IPS DF 6.9 (cell line): ENCODE data around the gene DPP7.

Experiments used
- DNase-seq: peaks from one replicate; pipeline ENCODE4 v3.0.0-alpha.2; 2013; ENCODE audit warnings: low read depth, low spot score
- H3K27ac ChIP-seq: one replicate; pipeline ENCODE4 v1.5.1; 2013; ENCODE audit warnings: low read length, control low read depth
- H3K27me3 ChIP-seq: 2 replicates; pipeline ENCODE4 v1.6.1; 2013; ENCODE audit warnings: mild to moderate bottlenecking, low read length; ENCODE audit not compliant: control insufficient read depth, insufficient read depth
- H3K36me3 ChIP-seq: 2 replicates; pipeline ENCODE4 v1.6.1; 2013; ENCODE audit warnings: low read length; ENCODE audit not compliant: control insufficient read depth, insufficient read depth
- H3K4me1 ChIP-seq: 2 replicates; pipeline ENCODE4 v1.6.1; 2013; ENCODE audit warnings: low read length; ENCODE audit not compliant: control insufficient read depth, insufficient read depth
- H3K4me3 ChIP-seq: 2 replicates; pipeline ENCODE4 v1.5.1; 2013; ENCODE audit warnings: mild to moderate bottlenecking, low read length
- H3K9me3 ChIP-seq: 2 replicates; pipeline ENCODE4 v1.6.1; 2013; ENCODE audit warnings: low read length, inconsistent platforms; ENCODE audit not compliant: control insufficient read depth, insufficient read depth
- WGBS: extraction: QIAGEN DNeasy Blood & Tissue Kit; methylation state at CpG from one replicate; pipeline ENCODE4 v1.1.7; 2013; ENCODE audit warnings: mixed read lengths, missing lambda C conversion rate; ENCODE audit not compliant: insufficient read length, insufficient coverage; 5-methylcytosine and 5-hydroxymethylcytosine counted together

The DPP7 gene

GRCh38 chr9:137110147-137110910 is 4.2 kb downstream of the DPP7 start:
- Histone ChIP-seq H3K4me3 (no peak overlapping the region), H3K27me3 (peaks cover 7% of the 10 kb centered on the region; the same call in 1 of the 2 replicates), H3K36me3 (peaks cover 10% of the 10 kb centered on the region), H3K27ac (no peak overlapping the region), H3K9me3 (no peaks in the 10 kb centered on the region), H3K4me1 (no peaks in the 10 kb centered on the region; the same call in 1 of the 2 replicates)
- no CpG with 5 or more reads among the region's 38 CpGs for WGBS
- no peak for DNase-seq

GRCh38 chr9:137109250-137110146 is 5.0 kb downstream of the DPP7 start:
- peaks cover 2% of the 10 kb centered on the region; the same call in 1 of the 2 replicates for H3K27me3 ChIP-seq
- H3K9me3 ChIP-seq, result no peaks in the 10 kb centered on the region
- no peak overlapping the region for H3K27ac ChIP-seq
- peaks cover 10% of the 10 kb centered on the region for H3K36me3 ChIP-seq
- no peak overlapping the region for H3K4me3 ChIP-seq
- WGBS, result no CpG with 5 or more reads among the region's 34 CpGs
- DNase-seq, result no peak
- no peaks in the 10 kb centered on the region; the same call in 1 of the 2 replicates for H3K4me1 ChIP-seq

DNA sequence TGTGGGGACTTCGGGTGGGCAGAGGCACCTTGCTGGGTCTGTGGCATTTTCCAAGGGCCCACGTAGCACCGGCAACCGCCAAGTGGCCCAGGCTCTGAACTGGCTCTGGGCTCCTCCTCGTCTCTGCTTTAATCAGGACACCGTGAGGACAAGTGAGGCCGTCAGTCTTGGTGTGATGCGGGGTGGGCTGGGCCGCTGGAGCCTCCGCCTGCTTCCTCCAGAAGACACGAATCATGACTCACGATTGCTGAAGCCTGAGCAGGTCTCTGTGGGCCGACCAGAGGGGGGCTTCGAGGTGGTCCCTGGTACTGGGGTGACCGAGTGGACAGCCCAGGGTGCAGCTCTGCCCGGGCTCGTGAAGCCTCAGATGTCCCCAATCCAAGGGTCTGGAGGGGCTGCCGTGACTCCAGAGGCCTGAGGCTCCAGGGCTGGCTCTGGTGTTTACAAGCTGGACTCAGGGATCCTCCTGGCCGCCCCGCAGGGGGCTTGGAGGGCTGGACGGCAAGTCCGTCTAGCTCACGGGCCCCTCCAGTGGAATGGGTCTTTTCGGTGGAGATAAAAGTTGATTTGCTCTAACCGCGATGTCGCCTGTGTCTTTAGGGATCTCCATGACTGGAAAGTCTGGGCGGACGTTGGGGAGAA is 5.8 kb downstream of the DPP7 start:
- H3K4me3 ChIP-seq, result no peak overlapping the region
- no peaks in the 10 kb centered on the region for H3K9me3 ChIP-seq
- no peak overlapping the region for H3K27ac ChIP-seq
- H3K27me3 ChIP-seq, result peaks cover 2% of the 10 kb centered on the region; the same call in 1 of the 2 replicates
- DNase-seq, result no peak
- peaks cover 12% of the 10 kb centered on the region for H3K36me3 ChIP-seq
- H3K4me1 ChIP-seq, result no peaks in the 10 kb centered on the region; the same call in 1 of the 2 replicates
- no CpG with 5 or more reads among the region's 29 CpGs for WGBS

DNA sequence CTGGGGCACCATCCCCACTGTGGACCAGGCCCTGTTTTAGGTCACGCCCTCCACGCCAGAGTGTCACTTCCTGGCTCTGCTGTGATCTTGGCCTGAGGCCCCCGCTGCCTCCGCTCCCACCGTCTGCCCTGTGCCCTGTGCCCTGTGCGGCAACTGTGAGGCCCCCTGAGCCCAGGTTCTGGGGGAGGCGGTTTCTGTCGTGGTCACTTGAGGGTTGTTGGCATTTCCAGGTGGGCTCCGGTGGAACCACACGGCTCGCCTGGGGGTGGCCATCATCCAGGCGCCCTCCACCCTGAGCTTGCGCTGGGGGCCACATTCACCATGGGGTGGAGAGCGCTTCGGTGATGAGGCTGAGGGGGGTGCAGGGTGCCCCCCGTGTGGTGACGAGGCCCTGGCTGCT is 6.6 kb downstream of the DPP7 start:
- H3K36me3 ChIP-seq, result peaks cover 19% of the 10 kb centered on the region
- no peaks in the 10 kb centered on the region for H3K27me3 ChIP-seq
- no peak overlapping the region for H3K27ac ChIP-seq
- WGBS, result no CpG with 5 or more reads among the region's 17 CpGs
- no peak overlapping the region for H3K4me3 ChIP-seq
- no peaks in the 10 kb centered on the region for H3K9me3 ChIP-seq
- H3K4me1 ChIP-seq, result no peaks in the 10 kb centered on the region
- DNase-seq, result no peak

DNA sequence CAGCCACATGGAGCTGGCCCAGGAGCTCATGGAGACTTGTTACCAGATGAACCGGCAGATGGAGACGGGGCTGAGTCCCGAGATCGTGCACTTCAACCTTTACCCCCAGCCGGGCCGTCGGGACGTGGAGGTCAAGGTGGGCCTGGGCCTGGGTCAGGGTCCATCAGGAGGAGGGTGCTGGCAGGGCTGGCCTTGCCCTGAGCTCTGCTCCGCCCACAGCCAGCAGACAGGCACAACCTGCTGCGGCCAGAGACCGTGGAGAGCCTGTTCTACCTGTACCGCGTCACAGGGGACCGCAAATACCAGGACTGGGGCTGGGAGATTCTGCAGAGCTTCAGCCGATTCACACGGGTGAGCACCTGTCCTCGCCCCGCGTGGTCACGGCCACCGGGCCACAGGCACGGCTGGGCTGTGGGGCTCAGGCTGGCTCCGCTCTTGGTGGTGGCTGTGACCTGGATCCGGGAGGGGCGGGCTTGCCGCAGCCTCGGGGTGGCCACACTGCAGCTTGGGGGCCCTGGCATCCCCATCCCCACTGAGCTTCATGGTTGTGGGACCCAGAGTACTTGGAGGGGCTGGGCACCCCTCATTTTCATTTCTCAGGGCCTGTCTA is 7.1 kb downstream of the DPP7 start:
- no CpG with 5 or more reads among the region's 27 CpGs for WGBS
- Histone ChIP-seq H3K9me3 (no peaks in the 10 kb centered on the region), H3K36me3 (peaks cover 25% of the 10 kb centered on the region), H3K4me3 (no peak overlapping the region), H3K4me1 (no peaks in the 10 kb centered on the region), H3K27ac (no peak overlapping the region), H3K27me3 (no peaks in the 10 kb centered on the region)
- no peak for DNase-seq

DNA sequence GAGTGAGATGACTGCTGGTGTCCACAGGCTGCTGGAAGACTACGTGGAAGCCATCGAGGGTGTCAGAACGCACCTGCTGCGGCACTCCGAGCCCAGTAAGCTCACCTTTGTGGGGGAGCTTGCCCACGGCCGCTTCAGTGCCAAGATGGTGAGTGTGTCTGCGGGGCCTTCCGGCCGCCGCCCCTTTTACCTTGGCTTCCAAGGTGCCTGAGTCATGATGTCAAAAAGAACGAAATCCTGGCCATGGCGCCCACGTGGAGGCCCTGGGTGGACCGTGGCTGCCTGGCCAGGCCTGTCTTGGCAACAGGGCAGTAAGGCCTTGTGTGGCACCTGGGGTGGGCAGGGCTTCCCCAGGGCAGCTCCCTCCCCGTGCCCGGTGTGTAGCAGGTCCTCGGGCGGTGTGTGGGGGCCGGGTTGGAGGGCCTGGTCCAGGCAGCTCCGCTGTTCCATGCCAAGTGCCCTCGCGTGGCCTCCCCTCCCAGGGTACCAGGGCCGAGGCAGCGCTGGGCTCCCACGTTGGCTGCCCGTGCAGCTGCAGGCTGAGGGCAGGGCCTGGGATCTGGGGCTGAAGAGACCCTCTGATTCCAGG is 7.8 kb downstream of the DPP7 start:
- Histone ChIP-seq H3K4me3 (no peak overlapping the region), H3K27ac (no peak overlapping the region), H3K9me3 (no peaks in the 10 kb centered on the region), H3K4me1 (no peaks in the 10 kb centered on the region), H3K36me3 (peaks cover 32% of the 10 kb centered on the region), H3K27me3 (no peaks in the 10 kb centered on the region)
- no peak for DNase-seq
- WGBS, result no CpG with 5 or more reads among the region's 27 CpGs

DNA sequence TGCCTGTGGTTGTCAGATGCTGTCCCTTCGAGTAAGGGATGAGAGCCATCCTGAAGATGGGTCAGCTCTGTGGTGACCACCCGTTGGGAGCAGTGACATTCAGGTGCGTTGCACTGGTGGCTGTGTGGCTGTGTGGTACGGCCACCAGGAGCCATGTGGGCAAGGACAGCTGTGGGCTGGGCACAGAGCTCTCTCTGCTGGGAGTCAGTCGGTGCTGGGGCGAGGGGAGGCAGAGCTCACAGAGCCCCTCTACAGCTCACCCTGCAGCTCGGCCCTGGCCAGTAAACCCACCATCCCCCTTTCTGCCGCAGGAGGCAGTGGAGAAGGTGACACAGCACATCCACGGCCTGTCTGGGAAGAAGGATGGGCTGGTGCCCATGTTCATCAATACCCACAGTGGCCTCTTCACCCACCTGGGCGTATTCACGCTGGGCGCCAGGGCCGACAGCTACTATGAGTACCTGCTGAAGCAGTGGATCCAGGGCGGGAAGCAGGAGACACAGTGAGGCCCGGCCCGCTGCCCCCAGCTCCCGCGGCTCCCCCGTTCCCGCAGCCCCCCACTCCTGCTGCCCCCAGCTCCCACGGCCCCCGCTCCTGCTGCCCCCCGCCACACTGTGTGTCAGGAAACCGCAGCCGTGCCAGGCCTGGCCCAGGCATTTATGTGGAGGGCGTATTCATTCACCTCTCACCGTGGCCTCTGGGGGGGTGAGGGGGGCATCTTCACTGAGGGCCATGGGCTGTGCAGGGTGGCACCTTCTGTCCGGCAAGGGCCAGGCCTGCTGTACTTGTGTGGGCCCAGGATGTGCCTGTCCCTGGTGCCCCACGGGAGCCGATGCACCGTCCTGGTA is 8.5 kb downstream of the DPP7 start:
- Histone ChIP-seq H3K4me3 (no peak overlapping the region), H3K9me3 (no peaks in the 10 kb centered on the region), H3K27ac (no peak overlapping the region), H3K36me3 (peaks cover 39% of the 10 kb centered on the region), H3K4me1 (no peaks in the 10 kb centered on the region), H3K27me3 (no peaks in the 10 kb centered on the region)
- no CpG with 5 or more reads among the region's 31 CpGs for WGBS
- no peak for DNase-seq

DNA sequence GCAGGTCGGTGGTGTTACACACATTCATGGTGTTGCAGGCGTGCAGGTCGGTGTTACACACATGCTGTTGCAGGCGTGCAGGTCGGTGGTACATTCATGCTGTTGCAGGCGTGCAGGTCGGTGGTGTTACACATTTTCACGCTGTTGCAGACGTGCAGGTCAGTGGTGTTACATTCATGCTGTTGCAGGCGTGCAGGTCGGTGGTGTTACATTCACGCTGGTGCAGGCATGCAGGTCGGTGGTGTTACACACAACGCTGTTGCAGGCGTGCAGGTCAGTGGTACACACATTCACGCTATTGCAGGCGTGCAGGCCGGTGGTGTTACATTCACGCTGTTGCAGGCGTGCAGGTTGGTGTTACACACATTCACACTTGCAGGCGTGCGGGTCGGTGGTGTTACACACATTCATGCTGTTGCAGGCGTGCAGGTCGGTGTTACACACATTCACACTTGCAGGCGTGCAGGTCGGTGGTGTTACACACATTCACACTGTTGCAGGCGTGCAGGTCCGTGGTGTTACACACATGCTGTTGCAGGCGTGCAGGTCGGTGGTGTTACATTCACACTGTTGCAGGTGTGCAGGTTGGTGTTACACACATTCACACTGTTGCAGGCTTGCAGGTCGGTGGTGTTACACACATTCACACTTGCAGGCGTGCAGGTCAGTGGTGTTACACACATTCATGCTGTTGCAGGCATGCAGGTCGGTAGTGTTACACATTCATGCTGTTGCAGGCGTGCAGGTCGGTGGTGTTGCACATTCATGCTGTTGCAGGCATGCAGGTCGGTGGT is 11.1 kb downstream of the DPP7 start:
- no peak overlapping the region for H3K4me3 ChIP-seq
- WGBS, result no CpG with 5 or more reads among the region's 37 CpGs

GRCh38 chr9:137099231-137099630 is 15.3 kb downstream of the DPP7 start:
- Histone ChIP-seq H3K4me3 (no peak overlapping the region), H3K9me3 (no peaks in the 10 kb centered on the region), H3K36me3 (peaks cover 44% of the 10 kb centered on the region), H3K27me3 (no peaks in the 10 kb centered on the region), H3K4me1 (no peaks in the 10 kb centered on the region), H3K27ac (no peak overlapping the region)
- DNase-seq, result no peak
- WGBS, result no CpG with 5 or more reads among the region's 14 CpGs

More for the DNA sequence above, 11.1 kb downstream of the DPP7 start:
- DNase-seq, result no peak
- Histone ChIP-seq H3K27me3 (no peaks in the 10 kb centered on the region), H3K9me3 (no peaks in the 10 kb centered on the region), H3K27ac (no peak overlapping the region), H3K4me1 (no peaks in the 10 kb centered on the region), H3K36me3 (peaks cover 46% of the 10 kb centered on the region)
